ENCODE data around the gene MKNK1. TPM values are rescaled to one million over a fixed set of nuclear protein-coding genes. Genes with fewer than 3 reads are reported as not detected.

Gene MKNK1
- total RNA-seq, 4 donors from 2014 or later: 46.1 to 81.2 (median 67.6) TPM

- ATAC-seq (ENCODE audit: low FRiP score) (no peak), DNase-seq (ENCODE audit: low spot score) (no peak)
- TF ChIP-seq, protein P1, sequence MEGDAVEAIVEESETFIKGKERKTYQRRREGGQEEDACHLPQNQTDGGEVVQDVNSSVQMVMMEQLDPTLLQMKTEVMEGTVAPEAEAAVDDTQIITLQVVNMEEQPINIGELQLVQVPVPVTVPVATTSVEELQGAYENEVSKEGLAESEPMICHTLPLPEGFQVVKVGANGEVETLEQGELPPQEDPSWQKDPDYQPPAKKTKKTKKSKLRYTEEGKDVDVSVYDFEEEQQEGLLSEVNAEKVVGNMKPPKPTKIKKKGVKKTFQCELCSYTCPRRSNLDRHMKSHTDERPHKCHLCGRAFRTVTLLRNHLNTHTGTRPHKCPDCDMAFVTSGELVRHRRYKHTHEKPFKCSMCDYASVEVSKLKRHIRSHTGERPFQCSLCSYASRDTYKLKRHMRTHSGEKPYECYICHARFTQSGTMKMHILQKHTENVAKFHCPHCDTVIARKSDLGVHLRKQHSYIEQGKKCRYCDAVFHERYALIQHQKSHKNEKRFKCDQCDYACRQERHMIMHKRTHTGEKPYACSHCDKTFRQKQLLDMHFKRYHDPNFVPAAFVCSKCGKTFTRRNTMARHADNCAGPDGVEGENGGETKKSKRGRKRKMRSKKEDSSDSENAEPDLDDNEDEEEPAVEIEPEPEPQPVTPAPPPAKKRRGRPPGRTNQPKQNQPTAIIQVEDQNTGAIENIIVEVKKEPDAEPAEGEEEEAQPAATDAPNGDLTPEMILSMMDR (IDR thresholded peaks at IDR 0.05): no peak
Measured at GRCh38 chr1:46517010-46517600, 87.0 kb downstream of the MKNK1 start.

DNA sequence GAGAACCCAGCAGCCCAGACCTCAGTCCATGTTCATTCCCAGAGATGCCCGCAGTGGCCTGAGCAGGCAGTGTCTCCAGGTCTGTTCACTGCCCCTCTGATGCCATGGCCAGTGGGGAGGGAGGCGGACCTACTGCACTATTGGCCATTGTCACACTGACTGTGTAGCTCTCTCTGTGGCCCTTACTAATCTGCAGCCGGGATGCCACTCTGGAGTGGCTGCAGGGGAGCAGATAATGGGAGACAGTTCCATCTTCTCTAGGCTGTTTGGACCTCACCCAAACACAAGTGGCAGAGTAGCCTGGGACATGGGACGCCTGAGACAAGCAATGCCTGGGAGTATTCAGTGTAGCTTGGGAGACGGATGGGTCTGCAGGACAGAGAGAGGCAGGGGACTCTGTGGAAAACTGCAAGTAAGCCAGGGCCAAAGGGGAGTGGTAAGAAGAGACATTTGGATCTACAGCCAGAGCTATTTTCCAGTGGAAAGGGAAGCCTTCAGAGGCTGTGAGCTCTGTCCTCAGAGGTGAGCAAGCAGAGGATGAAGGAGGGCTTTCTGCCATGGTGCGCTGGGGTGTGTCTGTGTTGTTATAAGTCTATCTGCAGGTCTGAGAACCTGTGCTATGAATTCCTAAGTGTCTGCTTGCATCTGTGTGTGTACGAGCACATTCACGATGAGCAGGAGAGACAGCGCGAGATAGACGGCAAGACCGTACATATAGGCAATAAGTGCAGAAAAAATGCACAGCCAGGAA lies 87.7 kb downstream of the MKNK1 start:
- TF ChIP-seq, protein P1 (IDR thresholded peaks at IDR 0.05): no peak
- no peak for DNase-seq (ENCODE audit: low spot score)
- no peak for ATAC-seq (ENCODE audit: low FRiP score)

GRCh38 chr1:46515576-46515975 lies 88.5 kb downstream of the MKNK1 start:
- no peak for ATAC-seq (ENCODE audit: low FRiP score)
- TF ChIP-seq, protein P1 (IDR thresholded peaks at IDR 0.05): no peak
- DNase-seq (ENCODE audit: low spot score): no peak

- TF ChIP-seq, protein P1 (IDR thresholded peaks at IDR 0.05): no peak
- ATAC-seq (ENCODE audit: low FRiP score) (no peak), DNase-seq (ENCODE audit: low spot score) (no peak)
Measured at GRCh38 chr1:46513536-46513935, 90.5 kb downstream of the MKNK1 start.

- DNase-seq (ENCODE audit: low spot score): no peak
Measured at GRCh38 chr1:46512792-46513190, 91.3 kb downstream of the MKNK1 start.

DNA sequence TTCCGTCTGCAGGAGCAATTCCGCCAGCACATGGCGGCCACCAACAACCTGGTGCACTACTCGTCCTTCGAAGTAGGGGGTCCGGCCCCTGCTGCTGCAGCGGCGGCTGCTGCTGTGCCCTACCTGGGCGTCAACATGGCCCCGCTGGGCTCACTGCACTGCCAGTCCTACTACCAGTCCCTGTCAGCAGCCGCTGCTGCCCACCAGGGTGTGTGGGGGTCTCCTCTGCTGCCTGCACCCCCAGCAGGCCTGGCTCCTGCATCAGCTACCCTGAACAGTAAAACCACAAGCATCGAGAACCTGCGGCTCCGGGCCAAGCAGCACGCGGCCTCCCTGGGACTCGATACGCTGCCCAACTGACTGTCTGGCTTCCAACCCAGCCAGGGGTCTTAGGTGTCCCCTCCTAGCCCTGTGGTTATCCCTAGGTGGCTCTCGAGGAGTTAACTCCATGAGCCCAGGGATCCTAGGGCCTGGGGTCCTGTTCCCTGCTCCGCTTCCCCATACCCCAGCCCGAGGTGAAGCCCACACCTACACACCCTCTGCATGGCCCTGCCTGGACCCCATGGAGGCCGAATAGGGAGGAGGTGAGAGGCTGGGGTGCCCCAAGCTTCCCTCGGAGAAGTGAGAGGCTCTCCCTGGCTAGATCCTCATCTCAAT lies 91.8 kb downstream of the MKNK1 start:
- TF ChIP-seq, protein P1 (IDR thresholded peaks at IDR 0.05): no peak
- DNase-seq (ENCODE audit: low spot score): no peak

More at GRCh38 chr1:46512792-46513190, 91.3 kb downstream of the MKNK1 start:
- no peak for ATAC-seq (ENCODE audit: low FRiP score)
- TF ChIP-seq, protein P1 (IDR thresholded peaks at IDR 0.05): no peak

More for the DNA sequence above, 91.8 kb downstream of the MKNK1 start:
- no peak for ATAC-seq (ENCODE audit: low FRiP score)
